ENCODE data around the gene SLC43A2. TPM values are rescaled to one million over a fixed set of nuclear protein-coding genes. Genes with fewer than 3 reads are reported as not detected.

SLC43A2 gene
- total and polyA plus RNA-seq, 10 of the 15 experiments (the other 5 are each of a cell fraction or from before 2014, with no cell fraction given), result 0.03 to 14.0 (median 5.3) TPM

GRCh38 chr17:1648173-1648962 lies 19.7 kb upstream of the SLC43A2 start (continued):
- TF ChIP-seq NFYB (IDR thresholded peaks at IDR 0.05; ENCODE audit: insufficient read depth, low read depth, low read length) (no peak), SIN3A (IDR thresholded peaks at IDR 0.05; ENCODE audit: low read depth, low read length) (no peak), TAF1 (IDR thresholded peaks at IDR 0.05; ENCODE audit: borderline replicate concordance, low read depth, low read length) (no peak), TARDBP (IDR thresholded peaks at IDR 0.05; ENCODE audit: borderline replicate concordance) (no peak), JUND (IDR thresholded peaks at IDR 0.05; ENCODE audit: low read depth, low read length) (no peak), STAT3 (IDR thresholded peaks at IDR 0.05; ENCODE audit: low read depth, low read length) (no peak), BCL11A (IDR thresholded peaks at IDR 0.05; ENCODE audit: low read depth, low read length) (no peak), ZNF24 (IDR thresholded peaks at IDR 0.05) (no peak), NR2F1 (conservative IDR thresholded peaks at IDR 0.05) (peak; percentile 43), HCFC1 (IDR thresholded peaks at IDR 0.05; ENCODE audit: low read length) (no peak), NFXL1 (IDR thresholded peaks at IDR 0.05; ENCODE audit: borderline replicate concordance) (no peak), HSF1 (IDR thresholded peaks at IDR 0.05; ENCODE audit: low read depth, low read length) (no peak), MXI1 (IDR thresholded peaks at IDR 0.05; ENCODE audit: low read depth, low read length) (no peak), ASH2L (IDR thresholded peaks at IDR 0.05; ENCODE audit: borderline replicate concordance, low read depth) (no peak), E4F1 (IDR thresholded peaks at IDR 0.05; ENCODE audit: borderline replicate concordance, partially characterized antibody) (no peak), SPI1 (IDR thresholded peaks at IDR 0.05; ENCODE audit: borderline replicate concordance, insufficient read depth, low read depth, low read length) (no peak), CEBPZ (IDR thresholded peaks at IDR 0.05; ENCODE audit: low read depth, low read length) (no peak), MEF2A (IDR thresholded peaks at IDR 0.05; ENCODE audit: insufficient read depth, low read depth, low read length) (0 out of 2 replicates have a peak, but pooled peaks have one; percentile 48), STAT1 (conservative IDR thresholded peaks at IDR 0.05) (no peak), NR2C2 (IDR thresholded peaks at IDR 0.05; ENCODE audit: borderline replicate concordance, control insufficient read depth, insufficient read length, low read depth) (no peak), BCL3 (IDR thresholded peaks at IDR 0.05; ENCODE audit: borderline replicate concordance, insufficient read depth, low read depth, low read length, poor library complexity, severe bottlenecking) (no peak), SREBF2 (IDR thresholded peaks at IDR 0.05; ENCODE audit: low read length) (no peak)

Data from GM12878 (cell line).